GM10266 (cell line): ENCODE results near the gene MCOLN2.

Source experiments
- DNase-seq: peaks from one replicate; pipeline ENCODE4 v3.0.0; 2012; ENCODE audit errors: extremely low spot score
- TF ChIP-seq, protein P1 (sequence below): IDR thresholded peaks from 2 replicates; pipeline ENCODE4 v1.5.1; 2012; ENCODE audit warnings: mild to moderate bottlenecking, low read depth; ENCODE audit not compliant: control insufficient read depth, insufficient read depth; ENCODE audit errors: missing control alignments

Gene MCOLN2

DNA sequence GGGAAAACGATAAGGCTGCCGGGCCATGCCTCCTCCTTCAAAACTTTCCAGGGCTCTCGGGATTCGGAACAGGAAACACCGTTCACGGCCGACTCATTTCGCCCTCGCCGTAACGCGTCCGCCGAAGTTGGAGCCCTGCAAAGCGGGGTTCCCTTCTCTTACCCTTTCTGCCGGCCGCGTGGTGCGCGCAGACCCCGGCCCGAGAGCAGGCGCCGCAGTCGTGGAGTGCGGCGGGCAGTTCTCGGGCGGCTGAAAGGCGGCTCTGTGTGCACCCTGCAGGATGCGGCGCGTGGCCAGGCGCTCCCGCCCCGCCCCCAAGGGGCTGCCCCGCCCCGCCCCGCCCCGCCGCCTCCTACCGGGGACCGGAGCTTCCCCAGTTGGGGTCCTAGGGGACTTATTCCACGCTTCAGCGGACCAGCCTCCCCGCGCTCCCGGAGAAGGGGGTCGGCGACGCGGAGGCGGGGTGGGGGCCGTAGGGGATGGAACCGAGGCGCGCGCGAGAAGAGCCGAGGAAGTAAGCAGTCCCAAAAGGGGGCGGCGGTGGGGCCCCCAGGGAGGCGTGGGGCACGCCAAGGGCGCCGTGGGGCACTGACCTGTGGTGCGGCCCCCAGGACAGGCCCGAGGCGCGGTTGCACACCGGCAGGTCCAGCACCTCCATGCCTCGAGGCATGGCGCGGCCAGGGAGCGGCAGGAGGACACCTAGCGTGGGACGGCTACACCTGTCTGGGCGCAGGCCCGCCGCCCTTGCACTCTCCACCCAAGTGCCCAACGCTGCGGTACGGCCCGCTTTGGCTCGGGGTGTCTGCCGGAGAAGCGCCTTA, at the start of gene MCOLN2:
Gene MCOLN2 (minus strand): TSS at position 268 of the 821 bp plus-strand sequence. CDS start 241 bp downstream, at position 27.
- TF ChIP-seq, protein P1, sequence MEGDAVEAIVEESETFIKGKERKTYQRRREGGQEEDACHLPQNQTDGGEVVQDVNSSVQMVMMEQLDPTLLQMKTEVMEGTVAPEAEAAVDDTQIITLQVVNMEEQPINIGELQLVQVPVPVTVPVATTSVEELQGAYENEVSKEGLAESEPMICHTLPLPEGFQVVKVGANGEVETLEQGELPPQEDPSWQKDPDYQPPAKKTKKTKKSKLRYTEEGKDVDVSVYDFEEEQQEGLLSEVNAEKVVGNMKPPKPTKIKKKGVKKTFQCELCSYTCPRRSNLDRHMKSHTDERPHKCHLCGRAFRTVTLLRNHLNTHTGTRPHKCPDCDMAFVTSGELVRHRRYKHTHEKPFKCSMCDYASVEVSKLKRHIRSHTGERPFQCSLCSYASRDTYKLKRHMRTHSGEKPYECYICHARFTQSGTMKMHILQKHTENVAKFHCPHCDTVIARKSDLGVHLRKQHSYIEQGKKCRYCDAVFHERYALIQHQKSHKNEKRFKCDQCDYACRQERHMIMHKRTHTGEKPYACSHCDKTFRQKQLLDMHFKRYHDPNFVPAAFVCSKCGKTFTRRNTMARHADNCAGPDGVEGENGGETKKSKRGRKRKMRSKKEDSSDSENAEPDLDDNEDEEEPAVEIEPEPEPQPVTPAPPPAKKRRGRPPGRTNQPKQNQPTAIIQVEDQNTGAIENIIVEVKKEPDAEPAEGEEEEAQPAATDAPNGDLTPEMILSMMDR: peak; percentile 5
- peak; percentile 86 for DNase-seq

DNA sequence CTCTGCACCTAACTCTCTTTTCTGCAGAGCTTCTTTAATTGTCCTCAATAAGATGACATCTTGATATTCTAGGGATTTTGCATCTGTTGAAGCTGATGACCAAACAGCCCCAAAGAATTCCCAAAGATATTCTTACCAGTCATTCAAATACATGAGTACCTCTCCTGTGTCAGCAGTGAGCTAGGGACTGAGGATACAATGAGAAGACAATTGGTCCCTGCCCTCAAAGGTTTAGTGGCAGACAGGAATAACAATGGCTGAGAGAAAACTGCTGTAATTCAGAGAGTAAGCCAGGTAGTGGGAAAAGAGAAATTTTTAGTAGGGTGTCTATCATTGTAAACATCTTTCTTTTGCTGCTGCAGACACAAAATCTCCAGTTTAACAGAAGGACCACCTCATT, 45.5 kb upstream of the MCOLN2 start:
- TF ChIP-seq, protein P1: no peak

DNA sequence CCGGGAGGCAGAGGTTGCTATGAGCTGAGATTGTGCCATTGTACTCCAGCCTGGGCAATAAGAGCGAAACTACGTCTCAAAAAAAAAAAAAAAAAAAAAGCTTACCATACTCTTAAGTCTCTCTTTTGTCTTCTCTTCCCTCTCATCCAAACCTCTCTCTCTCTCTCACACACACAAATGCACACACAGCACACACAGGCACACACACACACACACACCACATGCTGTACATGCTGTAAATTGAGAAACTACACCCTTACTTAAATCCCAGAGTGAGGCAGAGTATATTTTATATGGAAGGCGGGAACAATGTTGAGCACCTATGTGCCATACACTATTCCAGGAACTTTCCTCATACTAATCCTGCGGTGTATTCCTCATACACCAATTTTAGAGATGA, 44.9 kb upstream of the MCOLN2 start:
- TF ChIP-seq, protein P1: no peak
- DNase-seq: no peak

More for the DNA sequence above, 45.5 kb upstream of the MCOLN2 start:
- DNase-seq: no peak

DNA sequence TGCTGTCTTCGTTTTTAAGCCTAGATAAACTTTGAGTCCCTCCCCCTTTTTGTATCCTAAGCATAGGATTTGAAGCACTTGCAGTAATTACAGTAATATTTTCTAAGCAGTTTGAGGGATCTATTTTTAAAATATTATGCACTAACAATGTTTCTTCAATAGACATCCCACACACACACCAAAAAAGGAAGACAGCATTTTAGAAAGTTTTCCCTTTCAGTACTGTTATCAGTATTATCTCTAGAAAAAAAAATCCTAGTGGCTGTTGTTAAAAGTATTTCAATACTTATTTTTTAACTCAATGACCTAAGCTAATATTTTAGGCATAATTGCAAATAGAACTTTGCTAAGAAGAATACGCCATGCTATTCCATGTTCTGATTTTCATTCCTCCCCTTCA, 36.3 kb upstream of the MCOLN2 start:
- TF ChIP-seq, protein P1: no peak
- DNase-seq: no peak

DNA sequence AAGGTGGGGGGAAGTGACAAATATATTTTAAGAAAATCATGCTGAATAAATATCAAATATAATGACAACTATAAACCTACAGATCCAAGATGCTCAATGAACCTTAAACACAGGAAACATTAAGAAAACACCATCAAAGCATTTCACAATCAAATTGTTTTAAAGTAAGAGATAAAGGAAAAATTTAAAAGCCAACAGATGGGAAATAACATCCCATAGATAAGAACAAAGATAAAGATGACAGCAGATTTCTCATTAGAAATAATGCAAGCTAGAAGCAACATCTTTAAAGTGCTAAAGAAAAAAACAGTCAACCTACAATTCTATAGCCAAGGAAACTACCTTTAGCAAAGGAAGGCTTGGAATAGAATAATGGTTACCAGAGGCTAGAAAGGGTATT, 33.6 kb upstream of the MCOLN2 start:
- DNase-seq: no peak
- TF ChIP-seq, protein P1: no peak

DNA sequence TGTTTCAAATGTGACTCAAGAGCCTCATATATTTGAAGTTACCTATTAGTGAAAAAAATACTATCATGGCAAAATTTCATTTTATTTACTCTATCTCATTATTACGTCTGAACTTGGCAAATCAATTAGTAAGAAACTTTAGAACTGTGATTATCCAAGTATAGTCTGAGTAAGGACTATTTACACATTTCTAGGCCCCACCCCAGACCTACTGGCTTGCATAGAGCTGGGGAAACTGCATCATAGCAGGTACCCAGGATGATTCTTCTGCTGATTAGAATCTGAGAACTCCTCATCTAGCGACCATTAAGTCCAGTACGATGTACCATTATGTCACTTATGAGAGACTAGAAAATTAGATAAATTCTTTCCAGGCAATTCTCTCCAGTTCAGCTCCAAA, 31.2 kb upstream of the MCOLN2 start:
- TF ChIP-seq, protein P1: no peak
- no peak for DNase-seq

DNA sequence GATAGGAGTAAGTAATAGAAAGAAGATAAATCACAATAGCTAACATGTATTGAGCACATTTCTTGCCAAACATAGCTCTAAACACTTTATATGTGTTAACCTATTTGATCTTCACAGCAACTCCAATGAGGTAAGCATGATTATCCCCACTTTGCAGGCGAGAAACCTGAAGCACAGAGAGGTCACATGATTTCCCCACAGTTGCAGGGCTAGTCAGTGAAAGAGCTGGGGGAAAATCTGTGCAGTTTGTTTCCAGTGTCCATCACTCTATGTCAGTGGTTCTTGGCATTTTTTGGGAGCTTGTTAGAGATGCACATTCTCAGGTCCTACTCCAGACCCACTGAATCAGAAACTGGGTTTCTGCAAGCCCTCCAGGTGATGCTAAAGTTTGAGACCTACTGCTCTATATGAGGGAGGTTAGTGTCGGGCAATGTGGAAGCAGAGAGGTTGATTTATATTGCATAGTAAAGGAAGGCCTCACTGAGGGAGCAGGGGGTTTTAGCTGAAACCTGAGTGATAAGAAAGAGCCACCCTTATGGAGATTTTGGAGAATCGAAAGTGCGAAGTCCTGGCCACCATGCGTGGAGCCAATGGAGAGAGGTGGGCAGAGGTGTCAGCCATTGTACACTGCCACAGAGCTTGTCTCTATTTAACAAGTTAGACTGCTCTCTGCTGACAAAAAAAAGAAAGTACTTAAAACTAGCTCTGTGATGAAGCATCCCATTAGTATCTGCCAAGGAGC, 30.5 kb upstream of the MCOLN2 start:
- peak; percentile 36 for DNase-seq
- TF ChIP-seq, protein P1: peak; percentile 38
